Activated naive CD8-positive, alpha-beta T cell treated with anti-CD3 and anti-CD28 coated beads, Interleukin-2, amount 50 U/mL, for 24 hours (primary cell): ENCODE measurements around the gene RHOH.

ENCODE experiments used
- ATAC-seq: fragments of 150-1000 bp; cut with Tn5 transposase; one replicate; pipeline ENCODE4 v1.10.0; 2021
- DNase-seq: peaks from one replicate; pipeline ENCODE4 v3.0.0; 2021
- H3K27ac Mint-ChIP-seq: one replicate; pipeline ENCODE4 v1.8.0; 2021; ENCODE audit warnings: mild to moderate bottlenecking, mixed read lengths
- H3K27me3 Mint-ChIP-seq: one replicate; pipeline ENCODE4 v1.8.0; 2021; ENCODE audit warnings: mixed read lengths
- H3K36me3 Mint-ChIP-seq: one replicate; pipeline ENCODE4 v1.8.0; 2021; ENCODE audit warnings: low read depth, mixed read lengths
- H3K4me1 Mint-ChIP-seq: one replicate; pipeline ENCODE4 v1.8.0; 2021; ENCODE audit warnings: mixed read lengths
- H3K4me3 Mint-ChIP-seq: one replicate; pipeline ENCODE4 v1.8.0; 2021; ENCODE audit warnings: mild to moderate bottlenecking, moderate library complexity, mixed read lengths
- H3K9me3 Mint-ChIP-seq: one replicate; pipeline ENCODE4 v1.8.0; 2021; ENCODE audit warnings: mixed read lengths

The RHOH gene

DNA sequence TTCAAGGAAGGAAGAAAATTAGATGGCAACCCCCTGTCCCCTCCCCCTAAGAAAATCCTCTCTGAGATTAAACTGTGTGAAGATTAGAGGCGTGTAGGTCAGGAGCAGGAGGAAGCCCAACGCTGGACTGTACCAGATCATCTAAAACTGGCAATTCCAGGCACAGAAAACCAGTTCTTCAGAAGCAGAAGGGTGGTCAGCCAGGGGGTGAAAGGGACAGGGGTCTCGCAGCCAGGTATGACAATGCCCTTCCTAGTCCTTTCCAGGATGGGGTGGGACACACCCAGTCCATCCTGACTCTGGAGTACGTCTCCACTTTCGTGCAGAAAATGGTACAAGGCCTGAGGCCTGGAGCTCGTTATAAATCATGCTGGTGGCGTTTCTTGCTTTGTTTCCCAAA lies 3.3 kb upstream of the RHOH start:
- peaks cover 15% of the 10 kb centered on the region for H3K36me3 Mint-ChIP-seq

DNA sequence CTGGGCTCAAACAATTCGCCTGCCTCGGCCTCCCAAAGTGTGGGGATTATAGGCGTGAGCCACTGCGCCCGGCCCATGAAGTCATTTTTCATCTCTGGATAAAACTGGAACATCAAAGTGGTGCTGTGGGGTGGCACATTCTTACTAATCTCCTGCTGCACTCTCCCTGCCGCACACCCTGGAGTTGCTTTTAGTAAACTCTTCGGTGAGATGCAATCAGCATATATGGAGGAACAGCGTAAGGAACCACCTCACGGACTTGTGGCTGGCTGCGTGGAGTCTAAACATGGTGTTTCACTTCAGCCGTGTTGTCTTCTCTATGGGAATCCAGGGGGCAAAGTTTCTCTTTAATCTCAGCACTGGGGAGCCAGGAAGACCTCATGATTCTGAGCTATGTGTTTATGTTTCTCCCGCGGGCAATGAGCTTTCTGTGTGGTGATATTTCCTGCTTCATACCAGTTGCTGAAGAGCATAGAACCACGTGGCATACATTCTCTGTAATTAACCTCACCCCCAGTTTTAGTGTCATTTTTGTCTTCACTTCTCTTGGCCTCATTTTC lies 2.1 kb upstream of the RHOH start:
- H3K27me3 Mint-ChIP-seq, result no peaks in the 10 kb centered on the region
- H3K36me3 Mint-ChIP-seq, result peaks cover 26% of the 10 kb centered on the region
- DNase-seq, result no peak
- peak overlapping the region; percentile 97 for H3K27ac Mint-ChIP-seq
- peaks cover 68% of the 10 kb centered on the region for H3K4me1 Mint-ChIP-seq
- H3K9me3 Mint-ChIP-seq, result no peaks in the 10 kb centered on the region
- H3K4me3 Mint-ChIP-seq, result peak overlapping the region; percentile 98
- peak; percentile 52 for ATAC-seq

More for the DNA sequence above, 3.3 kb upstream of the RHOH start:
- DNase-seq, result no peak
- Mint-ChIP-seq H3K27me3 (no peaks in the 10 kb centered on the region), H3K27ac (peak overlapping the region; percentile 97), H3K4me1 (peaks cover 74% of the 10 kb centered on the region), H3K4me3 (peak overlapping the region; percentile 98), H3K9me3 (no peaks in the 10 kb centered on the region)
- no peak for ATAC-seq

DNA sequence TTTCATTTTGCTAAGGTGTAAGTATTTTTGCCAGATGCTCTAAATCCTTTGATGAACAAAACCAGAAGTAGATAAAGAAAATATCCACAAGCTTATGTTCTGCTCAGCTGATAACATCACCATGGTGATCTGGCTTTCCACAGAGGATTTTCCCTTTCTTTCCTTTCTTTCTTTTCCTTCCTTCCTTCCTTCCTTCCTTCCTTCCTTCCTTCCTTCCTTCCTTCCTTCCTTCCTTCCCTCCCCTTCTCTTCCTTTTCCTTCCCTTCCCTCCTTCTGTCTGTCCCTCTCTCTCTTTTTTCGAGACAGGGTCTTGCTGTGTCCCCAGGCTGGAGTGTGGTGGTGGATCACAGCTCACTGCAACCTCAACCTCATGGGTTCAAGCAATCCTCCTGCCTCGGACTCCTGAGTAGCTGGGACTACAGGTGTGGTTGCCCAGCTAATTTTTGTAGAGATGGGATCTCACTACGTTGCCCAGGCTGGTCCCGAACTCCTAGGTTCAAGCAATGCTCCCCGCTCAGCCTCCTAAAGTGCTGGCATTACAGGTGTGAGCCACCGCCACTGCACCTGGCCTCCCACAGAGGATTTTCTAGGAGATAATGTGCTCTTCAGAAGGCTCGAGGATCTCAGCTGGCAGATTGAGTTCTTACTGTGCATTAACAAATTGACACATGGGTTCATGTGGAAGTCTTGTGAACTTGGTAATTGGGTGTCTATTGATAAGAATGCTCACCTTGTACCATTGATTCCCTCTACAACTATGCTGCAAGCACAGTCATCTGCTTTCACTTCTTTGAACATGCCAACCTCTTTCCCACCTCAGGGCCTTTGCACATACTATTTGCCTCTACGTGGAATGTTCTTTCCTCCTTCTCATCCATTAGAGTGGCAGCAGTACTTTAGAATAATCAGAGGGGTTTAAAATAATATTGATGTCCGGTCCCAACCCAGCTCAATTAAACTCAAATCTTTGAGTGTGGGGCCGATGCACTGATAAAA lies 1.4 kb upstream of the RHOH start:
- ATAC-seq (no peak), DNase-seq (no peak)
- Mint-ChIP-seq H3K9me3 (no peaks in the 10 kb centered on the region), H3K27me3 (no peaks in the 10 kb centered on the region), H3K36me3 (peaks cover 34% of the 10 kb centered on the region), H3K27ac (peak overlapping the region; percentile 97), H3K4me3 (peak overlapping the region; percentile 98), H3K4me1 (peaks cover 61% of the 10 kb centered on the region)

DNA sequence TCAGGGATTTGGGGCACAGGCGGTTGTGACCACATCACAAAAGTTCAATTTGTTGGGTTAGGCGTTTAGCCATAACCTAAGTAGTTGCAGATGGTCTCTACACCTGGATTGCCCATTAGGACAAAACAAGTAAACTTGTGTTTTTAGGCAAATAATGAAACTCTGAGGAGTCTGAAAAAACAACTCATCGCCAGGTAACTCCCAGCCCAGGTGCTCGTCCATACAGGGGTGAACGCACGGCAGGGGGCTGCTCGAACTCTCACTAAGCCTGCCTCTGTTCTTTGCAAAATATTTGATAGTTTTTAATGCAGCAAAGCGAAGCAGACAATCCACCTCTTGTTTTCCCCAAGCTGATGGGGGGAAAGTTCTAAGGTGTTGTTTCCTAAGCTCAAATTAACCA lies 559 bp upstream of the RHOH start:
- Mint-ChIP-seq H3K4me1 (peaks cover 61% of the 10 kb centered on the region), H3K27me3 (no peaks in the 10 kb centered on the region), H3K36me3 (peaks cover 42% of the 10 kb centered on the region), H3K27ac (peak overlapping the region; percentile 97), H3K4me3 (peak overlapping the region; percentile 98), H3K9me3 (no peaks in the 10 kb centered on the region)
- no peak for DNase-seq
- ATAC-seq, result no peak

DNA sequence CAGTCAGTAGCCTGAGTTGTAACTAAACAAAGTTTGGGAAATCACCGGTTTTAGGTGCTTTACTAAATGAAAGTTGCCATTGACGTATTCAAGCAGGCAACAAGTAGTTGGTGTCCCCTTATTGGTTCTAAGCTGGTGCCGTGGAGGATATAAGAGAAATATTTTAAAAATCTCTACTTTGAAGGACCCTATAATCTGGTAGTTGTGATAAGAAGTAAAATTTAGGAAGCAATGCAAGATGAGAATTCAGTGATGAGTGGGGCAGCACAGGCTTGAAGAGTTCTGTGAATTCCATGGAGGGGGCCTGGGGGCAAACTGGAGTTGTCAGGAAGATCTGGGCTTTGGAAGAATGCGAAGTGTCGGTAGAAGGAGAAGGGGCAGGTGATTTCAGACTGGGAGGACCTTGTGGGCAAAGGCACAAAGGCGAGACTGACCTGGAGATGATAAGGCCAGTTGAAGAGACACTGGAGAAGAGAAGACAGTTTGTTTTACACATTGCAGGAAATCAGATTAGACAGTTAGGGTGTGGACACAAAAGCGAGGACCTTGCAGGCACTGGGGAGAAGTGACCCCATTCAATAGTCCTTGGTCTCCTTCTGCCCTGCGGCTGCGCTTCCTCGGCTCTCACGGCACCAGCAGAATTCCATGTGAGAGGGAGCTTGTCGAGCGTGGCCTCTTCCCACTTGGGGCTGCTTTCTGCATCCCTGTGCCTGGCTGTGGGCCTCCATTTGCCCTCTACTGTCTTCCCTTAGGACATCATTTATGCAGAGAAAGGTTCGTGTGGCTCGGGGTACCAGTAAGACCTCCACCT lies 1.3 kb downstream of the RHOH start:
- H3K9me3 Mint-ChIP-seq, result no peaks in the 10 kb centered on the region
- peaks cover 54% of the 10 kb centered on the region for H3K4me1 Mint-ChIP-seq
- peak overlapping the region; percentile 97 for H3K27ac Mint-ChIP-seq
- H3K27me3 Mint-ChIP-seq, result no peaks in the 10 kb centered on the region
- no peak for DNase-seq
- H3K36me3 Mint-ChIP-seq, result peaks cover 54% of the 10 kb centered on the region
- peak overlapping the region; percentile 98 for H3K4me3 Mint-ChIP-seq
- no peak for ATAC-seq

DNA sequence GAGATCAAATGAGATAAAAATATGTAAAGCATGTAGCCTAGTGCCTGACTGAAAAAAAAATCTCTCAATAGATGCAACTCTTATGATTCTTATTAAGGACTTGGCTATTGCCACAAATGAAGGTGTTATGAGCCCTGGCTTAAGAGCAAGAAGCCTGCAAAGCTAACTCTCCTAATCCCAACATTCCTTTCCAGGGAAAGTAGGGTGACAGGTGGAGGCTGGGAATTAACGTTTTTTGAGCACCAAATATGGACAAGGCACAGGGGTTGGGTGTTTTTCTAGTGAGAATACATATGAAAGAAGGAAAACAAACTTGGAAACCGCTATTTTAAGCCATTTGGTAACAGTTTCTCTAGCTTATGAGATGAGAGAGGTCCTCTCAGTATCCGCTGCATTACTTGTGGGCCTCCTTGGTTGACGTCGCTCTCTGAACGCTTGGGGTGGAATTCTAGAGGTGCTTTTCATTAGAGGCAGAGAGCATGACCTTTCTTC lies 2.4 kb downstream of the RHOH start:
- Mint-ChIP-seq H3K27ac (peak overlapping the region; percentile 97), H3K27me3 (no peaks in the 10 kb centered on the region), H3K9me3 (no peaks in the 10 kb centered on the region), H3K4me3 (peak overlapping the region; percentile 98), H3K36me3 (peaks cover 63% of the 10 kb centered on the region), H3K4me1 (peaks cover 55% of the 10 kb centered on the region)
- ATAC-seq, result no peak
- DNase-seq, result no peak

DNA sequence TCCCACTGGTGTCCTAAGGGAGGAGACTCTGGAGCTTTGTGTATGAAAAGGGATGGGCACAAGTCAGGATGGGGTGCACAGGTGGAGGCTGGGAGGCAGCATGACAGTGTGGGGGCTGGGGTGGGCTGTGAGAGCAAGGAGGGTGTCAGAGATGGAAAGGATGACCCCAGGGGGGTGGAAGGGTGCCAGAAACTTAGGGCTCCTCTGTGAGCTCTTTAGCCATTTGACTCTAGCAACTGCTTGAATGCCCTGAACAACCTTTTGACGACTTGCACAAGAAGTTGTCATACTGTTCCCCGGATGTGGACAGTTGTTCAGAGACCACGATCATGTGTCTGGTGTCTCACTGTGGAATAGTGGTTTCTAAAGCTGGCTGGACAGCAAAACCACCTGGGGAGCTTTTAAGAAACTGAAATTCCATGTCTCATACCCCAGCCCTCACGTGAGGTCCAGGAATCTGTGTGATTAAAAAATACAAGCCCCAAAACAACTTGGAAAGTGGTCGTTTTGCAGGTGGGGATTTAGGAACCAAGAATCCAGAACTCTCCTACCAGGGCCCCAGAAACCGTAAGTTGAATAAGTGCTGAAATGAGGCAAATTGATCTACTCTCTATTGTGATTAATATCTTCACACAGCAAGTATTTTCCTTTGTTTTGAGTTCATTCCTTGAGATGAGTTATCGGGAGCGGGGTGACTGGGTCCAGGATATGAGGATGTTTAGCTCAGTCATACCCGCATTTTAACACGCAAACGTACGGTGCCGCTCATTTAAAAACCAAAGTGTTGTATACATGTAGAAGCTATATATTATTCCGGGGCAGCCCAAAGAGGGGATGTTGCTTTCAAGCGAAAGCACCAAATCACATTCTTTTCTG lies 3.4 kb downstream of the RHOH start:
- Mint-ChIP-seq H3K4me1 (peaks cover 55% of the 10 kb centered on the region), H3K9me3 (no peaks in the 10 kb centered on the region), H3K27ac (peak overlapping the region; percentile 97), H3K27me3 (no peaks in the 10 kb centered on the region), H3K4me3 (peak overlapping the region; percentile 98), H3K36me3 (peaks cover 72% of the 10 kb centered on the region)
- DNase-seq (peak; percentile 80), ATAC-seq (peak; percentile 68)

DNA sequence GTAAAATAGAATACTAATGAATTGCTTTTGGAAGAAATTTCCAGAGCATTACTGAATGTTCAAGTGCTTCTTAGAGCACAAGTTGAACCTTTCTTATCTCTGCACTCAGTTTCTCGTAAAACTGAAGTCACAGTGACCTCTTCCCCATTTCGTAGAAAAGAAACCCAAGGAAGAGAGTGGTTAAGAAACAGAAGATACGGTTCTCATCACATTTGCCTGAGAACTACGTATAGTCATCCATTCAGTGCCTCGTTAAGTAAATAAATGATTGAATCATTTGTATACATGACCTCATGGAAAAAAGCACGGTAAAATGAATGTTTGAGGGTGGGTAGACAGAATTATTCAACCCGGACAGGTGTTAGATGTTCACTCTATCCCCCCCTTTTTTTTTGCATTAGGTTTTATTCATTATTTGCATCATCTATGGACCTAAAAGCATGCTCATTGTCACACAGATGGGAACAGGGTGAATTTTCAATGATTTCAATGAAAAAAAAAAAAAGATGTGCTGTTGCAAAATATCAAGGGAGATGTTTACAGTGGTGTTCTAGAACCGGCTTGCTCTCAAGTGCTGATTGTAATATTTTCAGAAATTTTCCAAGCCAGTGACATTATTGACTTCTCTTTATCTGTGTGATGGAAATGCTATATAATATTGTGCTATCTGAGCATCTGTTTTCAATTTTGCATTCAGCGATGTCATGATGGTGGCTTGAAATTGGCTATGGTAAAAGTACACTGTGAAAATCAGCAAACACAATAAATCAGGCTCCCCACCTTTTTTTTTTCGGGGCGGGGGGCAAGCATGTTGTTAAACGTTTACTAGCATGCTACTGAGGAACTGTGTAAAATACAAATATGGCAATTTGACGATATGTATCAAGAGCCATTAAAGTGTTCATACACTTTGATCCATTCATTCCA lies 4.3 kb downstream of the RHOH start:
- no peaks in the 10 kb centered on the region for H3K27me3 Mint-ChIP-seq
- peak overlapping the region; percentile 97 for H3K27ac Mint-ChIP-seq
- DNase-seq (no peak), ATAC-seq (peak; percentile 26)
- H3K9me3 Mint-ChIP-seq, result no peaks in the 10 kb centered on the region
- H3K4me1 Mint-ChIP-seq, result peaks cover 55% of the 10 kb centered on the region
- peak overlapping the region; percentile 98 for H3K4me3 Mint-ChIP-seq
- peaks cover 80% of the 10 kb centered on the region for H3K36me3 Mint-ChIP-seq

DNA sequence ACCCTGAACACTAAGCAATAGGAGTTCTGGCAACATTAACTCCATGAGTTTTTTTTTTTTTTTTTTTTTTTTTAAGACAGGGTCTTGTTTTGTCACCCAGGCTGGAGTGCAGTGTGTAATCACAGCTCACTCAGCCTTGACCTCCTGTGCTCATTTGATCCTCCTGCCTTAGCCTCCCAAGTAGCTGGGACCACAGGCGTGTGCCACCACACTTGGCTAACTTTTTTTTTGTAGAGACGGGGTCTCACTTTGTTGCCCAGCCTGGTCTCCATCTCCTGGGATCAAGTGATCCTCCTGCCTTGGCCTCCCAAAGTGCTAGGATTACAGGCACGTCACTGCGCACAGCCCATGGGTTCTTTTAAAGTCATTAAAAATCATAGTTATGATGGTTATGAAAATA lies 5.1 kb downstream of the RHOH start:
- Mint-ChIP-seq H3K27ac (peak overlapping the region; percentile 97), H3K4me3 (peak overlapping the region; percentile 98), H3K9me3 (no peaks in the 10 kb centered on the region), H3K36me3 (peaks cover 80% of the 10 kb centered on the region), H3K27me3 (no peaks in the 10 kb centered on the region), H3K4me1 (peaks cover 57% of the 10 kb centered on the region)
- no peak for ATAC-seq
- no peak for DNase-seq

DNA sequence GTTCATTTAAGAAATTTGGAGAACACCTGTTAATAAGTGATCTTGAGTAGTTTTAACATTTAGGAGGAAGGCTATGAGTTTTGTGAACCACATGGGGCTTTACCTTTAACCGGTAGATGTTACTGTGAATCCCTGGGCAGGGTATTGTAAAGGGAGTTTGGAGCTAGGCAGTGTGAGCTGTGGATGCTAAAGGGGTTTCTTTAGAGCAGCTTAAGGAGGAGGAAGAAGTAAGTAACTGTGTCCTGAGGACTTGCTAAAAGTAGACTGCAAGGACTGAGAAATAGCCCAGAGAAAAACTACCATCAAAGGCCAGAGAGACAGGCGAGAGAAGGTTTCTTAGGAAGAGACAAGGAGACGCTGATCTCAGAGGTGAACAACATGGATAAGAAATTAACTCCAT lies 5.6 kb downstream of the RHOH start:
- ATAC-seq, result no peak
- DNase-seq, result no peak
- Mint-ChIP-seq H3K36me3 (peaks cover 80% of the 10 kb centered on the region), H3K27me3 (no peaks in the 10 kb centered on the region), H3K4me3 (peak overlapping the region; percentile 98), H3K4me1 (peaks cover 63% of the 10 kb centered on the region), H3K27ac (peak overlapping the region; percentile 97), H3K9me3 (no peaks in the 10 kb centered on the region)

DNA sequence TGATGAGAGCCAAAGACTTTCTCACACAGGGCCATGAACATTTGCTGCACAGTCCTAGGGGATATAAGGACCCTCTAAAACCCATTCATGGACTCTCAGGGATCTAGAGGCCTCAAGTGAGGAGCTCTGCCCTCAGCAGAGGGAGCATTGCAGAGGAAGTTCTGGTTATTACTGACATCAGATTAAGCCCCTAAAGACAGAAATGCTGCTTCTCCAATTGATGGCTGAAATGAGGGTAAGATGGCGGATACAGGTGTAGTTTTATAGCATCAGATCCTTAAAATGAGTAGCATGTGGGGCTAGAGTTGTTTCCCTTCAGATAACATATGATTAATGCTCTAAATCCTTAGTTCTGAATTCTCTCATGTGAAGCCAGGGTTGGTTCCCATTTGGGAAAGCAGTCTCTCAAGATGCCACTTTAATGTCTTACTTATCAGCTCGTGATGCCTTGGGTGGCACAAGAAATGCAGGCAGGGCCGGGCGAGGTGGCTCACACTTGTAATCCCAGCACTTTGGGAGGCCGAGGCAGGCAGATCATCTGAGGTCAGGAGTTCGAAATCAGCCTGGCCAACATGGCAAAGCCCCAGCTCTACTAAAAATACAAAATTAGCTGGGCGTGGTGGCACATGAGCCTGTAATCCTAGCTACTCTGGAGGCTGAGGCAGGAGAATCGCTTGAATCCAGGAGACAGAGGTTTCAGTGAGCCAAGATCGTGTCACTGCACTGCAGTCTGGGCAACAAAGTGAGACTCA lies 7.9 kb downstream of the RHOH start:
- no peaks in the 10 kb centered on the region for H3K9me3 Mint-ChIP-seq
- H3K36me3 Mint-ChIP-seq, result peaks cover 71% of the 10 kb centered on the region
- peak overlapping the region; percentile 98 for H3K4me3 Mint-ChIP-seq
- H3K27ac Mint-ChIP-seq, result peak overlapping the region; percentile 97
- DNase-seq (no peak), ATAC-seq (no peak)
- peaks cover 80% of the 10 kb centered on the region for H3K4me1 Mint-ChIP-seq
- no peaks in the 10 kb centered on the region for H3K27me3 Mint-ChIP-seq
